HUDEP-2 (cell line): ENCODE data around the gene HCK.
"Not testable (repeated sequence)": the region's sequence is repeated elsewhere in the genome, so short reads cannot be mapped to it uniquely, and the experiment has no call there.

Experiments used
- DNase-seq, 76 experiments: peaks; one replicate each; lab custom pipeline; 2025; ENCODE audit not compliant: unreplicated experiment in 76 of 76; lab: John Stamatoyannopoulos, UW

The HCK gene

DNA sequence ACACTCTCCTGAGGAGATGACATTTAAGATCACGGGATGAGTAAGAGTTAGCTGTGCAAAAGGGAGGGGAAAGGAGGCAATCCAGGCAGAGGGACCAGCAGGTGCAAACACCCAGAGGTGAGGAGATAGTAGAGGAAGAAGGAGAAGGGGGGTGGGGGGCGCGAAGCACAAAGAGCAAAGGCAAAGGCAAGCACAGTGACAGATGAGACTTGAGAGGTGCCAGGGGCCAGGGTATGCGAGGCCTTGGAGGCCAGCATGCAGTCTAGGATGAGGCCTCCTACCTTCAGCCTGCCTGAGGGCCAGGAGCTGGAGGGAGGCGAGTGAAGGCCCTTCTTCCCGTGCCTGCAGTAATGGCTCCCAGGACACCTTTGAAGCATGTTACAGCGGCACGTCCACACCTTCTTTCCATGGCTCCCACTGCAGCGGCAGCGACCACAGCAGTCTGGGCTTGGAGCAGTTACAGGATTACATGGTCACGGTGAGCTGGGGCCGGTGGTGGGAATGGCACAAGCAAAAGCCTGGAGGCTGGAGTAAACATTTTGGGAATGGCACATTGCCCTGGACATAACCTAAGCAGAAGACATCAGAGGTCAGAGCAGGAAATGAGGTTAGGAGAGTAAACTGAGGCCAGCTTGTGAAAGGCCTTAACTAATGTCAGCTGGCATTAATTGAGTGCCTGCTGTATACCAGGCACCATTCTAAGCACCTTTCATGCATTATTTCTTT lies 23.2 kb upstream of the HCK start:
- DNase-seq, result no peak

DNA sequence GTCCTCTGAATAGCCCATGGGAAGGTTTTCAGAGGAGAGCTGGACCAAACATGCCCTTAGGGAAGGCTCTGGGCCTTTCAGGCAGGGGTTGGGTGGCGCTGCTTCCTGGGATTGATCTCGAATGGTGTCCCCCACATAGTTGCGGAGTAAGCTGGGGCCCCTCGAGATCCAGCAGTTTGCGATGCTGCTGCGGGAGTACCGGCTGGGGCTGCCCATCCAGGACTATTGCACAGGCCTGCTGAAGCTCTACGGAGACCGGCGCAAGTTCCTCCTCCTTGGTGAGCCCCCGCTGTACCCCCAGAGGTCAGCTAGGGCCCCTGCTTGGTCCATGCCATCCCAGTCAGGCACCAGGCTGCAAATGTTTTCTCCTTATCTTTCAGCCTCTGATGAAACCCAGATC lies 22.5 kb upstream of the HCK start:
- no peak for DNase-seq

DNA sequence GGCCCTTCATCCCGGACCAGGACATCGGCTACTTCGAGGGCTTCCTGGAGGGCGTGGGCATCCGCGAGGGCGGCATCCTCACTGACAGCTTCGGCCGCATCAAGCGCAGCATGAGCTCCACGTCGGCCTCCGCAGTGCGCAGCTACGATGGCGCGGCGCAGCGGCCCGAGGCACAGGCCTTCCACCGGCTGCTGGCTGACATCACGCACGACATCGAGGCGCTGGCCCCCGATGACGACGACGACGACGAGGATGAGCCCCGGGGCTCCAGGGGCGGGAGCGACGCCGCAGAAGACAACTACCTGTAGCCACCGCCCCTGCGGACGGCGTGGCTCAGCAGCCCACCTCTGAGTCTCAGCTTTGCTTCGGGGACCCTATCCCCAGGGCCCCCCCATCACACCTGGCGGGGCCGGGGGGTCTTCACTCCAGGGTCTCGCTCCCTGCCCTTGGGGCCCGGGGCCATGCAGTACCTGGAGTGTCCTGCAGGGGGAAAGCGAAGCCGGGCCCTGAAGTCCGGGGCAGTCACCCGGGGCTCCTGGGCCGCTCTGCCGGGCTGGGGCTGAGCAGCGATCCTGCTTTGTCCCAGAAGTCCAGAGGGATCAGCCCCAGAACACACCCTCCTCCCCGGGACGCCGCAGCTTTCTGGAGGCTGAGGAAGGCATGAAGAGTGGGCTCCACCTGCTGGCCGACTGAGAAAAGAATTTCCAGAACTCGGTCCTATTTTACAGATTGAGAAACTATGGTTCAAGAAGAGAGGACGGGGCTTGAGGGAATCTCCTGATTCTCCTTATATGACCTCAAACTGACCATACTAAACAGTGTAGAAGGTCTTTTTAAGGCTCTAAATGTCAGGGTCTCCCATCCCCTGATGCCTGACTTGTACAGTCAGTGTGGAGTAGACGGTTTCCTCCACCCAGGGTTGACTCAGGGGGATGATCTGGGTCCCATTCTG lies 20.8 kb upstream of the HCK start:
- DNase-seq, result peak in 31 of 76 experiments; percentile 4 to 47 (median 20)

GRCh38 chr20:32033316-32033715 lies 18.7 kb upstream of the HCK start:
- no peak for DNase-seq

- not testable (repeated sequence) for DNase-seq
Observed at GRCh38 chr20:32033721-32034120, 18.3 kb upstream of the HCK start.

GRCh38 chr20:32034581-32035425 lies 17.2 kb upstream of the HCK start:
- DNase-seq, result no peak

DNA sequence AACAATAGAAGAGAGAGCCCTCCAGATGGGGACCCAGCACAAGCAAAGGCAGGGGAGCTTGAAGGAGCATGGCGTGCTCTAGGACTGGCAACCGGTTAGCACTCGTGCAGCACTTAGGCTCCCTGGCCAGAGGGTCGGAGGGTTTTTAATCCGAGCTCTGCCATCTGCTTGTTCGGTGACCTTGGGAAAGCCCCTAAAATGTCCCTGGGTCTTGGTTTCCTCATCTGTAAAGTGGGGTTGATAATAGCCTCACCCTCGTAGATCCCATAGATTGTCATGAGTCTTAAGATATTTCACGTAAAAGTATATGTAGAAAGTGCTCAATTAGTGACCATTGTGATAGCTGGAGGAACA lies 16.6 kb upstream of the HCK start:
- DNase-seq, result no peak

GRCh38 chr20:32036252-32036651 lies 15.8 kb upstream of the HCK start:
- no peak for DNase-seq

- no peak for DNase-seq
Observed at GRCh38 chr20:32036716-32037485, 15.1 kb upstream of the HCK start.

- no peak for DNase-seq
Observed at GRCh38 chr20:32037929-32038328, 14.1 kb upstream of the HCK start.

- no peak for DNase-seq
Observed at GRCh38 chr20:32040142-32040953, 11.7 kb upstream of the HCK start.

- DNase-seq, result no peak
Observed at GRCh38 chr20:32045999-32046398, 6.0 kb upstream of the HCK start.

GRCh38 chr20:32050324-32050841 lies 1.7 kb upstream of the HCK start:
- DNase-seq, result no peak

GRCh38 chr20:32050851-32051556 lies 1.0 kb upstream of the HCK start:
- DNase-seq, result no peak

DNA sequence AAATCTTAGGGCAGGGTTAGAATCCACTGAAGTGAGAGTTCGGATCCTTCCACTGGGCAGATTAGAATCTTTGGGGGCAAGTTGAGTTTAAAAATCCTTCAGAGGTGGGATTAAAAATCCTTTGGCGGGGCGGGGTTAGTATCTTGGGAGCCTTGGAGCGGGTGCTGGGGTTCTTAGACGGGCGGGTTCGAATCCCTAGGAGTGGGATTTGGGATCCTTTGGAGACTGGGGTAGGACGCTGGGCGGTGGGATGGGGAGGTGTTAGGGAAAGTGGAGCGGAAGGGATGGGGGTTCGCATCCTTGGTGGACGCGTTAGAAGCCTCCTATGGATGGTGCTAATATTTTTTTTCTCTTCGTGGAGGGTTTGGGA lies 337 bp upstream of the HCK start:
- DNase-seq, result no peak

GRCh38 chr20:32052778-32053362 lies 828 bp downstream of the HCK start:
- no peak for DNase-seq

GRCh38 chr20:32053648-32054047 lies 1.6 kb downstream of the HCK start:
- no peak for DNase-seq

DNA sequence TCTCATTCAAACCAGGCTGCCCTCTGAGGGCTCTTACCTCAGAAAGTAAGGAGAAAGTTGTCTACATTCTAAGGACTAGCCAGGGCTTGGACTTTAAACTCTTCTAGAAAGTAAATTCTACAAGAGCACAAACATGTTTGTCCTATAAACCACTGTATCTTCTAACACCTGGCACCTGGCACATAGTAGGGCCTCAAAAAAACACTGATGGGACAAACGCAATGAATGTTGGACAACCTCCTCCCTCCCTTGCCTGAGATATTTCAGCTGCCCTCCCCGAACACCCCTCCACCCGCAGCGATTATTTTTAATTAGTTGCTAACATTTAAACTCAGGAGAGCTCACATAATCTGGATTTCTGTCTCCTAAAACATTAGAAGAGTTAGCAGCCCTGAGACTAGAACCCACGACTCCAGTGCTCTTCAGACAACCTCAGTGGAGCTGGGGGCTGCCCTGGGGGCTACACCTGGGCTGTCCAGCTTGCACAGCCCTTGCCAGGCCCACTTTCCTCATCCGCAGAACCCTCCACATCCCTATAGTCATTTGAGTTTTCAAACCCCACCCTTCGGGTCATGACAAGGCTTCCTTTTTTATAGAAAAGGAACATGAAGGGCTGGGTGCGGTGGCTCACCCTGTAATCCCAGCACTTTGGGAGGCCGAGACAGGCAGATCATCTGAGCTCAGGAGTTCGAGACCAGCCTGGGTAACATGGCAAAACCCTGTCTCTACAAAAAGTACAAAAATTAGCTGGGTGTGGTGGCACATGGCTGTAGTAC lies 4.9 kb downstream of the HCK start:
- DNase-seq, result no peak
